HuH-7.5 (cell line): ENCODE data around the gene APC.

Source experiments
- DNase-seq: peaks from one replicate; pipeline ENCODE4 v3.0.0; 2011; ENCODE audit warnings: low spot score

APC gene

DNA sequence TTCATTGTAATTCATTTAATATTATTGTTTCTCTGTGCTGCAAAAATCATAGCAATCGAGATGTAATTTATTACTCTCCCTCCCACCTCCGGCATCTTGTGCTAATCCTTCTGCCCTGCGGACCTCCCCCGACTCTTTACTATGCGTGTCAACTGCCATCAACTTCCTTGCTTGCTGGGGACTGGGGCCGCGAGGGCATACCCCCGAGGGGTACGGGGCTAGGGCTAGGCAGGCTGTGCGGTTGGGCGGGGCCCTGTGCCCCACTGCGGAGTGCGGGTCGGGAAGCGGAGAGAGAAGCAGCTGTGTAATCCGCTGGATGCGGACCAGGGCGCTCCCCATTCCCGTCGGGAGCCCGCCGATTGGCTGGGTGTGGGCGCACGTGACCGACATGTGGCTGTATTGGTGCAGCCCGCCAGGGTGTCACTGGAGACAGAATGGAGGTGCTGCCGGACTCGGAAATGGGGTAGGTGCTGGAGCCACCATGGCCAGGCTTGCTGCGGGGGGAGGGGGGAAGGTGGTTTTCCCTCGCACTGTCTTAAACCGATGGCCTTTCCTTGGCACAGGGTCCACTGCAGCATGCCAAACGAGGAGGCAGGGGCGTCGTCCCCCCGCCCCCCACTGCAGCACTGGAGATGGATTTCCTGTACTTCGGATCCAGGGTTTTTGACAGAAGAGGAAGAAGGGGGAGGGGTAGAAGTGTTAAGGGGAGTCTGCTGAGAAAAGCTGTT lies at the start of gene APC:
TSS of gene APC (plus strand) at position 423 of the 728 bp plus-strand sequence. CDS start 17,006 bp downstream, outside the sequence.
- DNase-seq, result no peak

DNA sequence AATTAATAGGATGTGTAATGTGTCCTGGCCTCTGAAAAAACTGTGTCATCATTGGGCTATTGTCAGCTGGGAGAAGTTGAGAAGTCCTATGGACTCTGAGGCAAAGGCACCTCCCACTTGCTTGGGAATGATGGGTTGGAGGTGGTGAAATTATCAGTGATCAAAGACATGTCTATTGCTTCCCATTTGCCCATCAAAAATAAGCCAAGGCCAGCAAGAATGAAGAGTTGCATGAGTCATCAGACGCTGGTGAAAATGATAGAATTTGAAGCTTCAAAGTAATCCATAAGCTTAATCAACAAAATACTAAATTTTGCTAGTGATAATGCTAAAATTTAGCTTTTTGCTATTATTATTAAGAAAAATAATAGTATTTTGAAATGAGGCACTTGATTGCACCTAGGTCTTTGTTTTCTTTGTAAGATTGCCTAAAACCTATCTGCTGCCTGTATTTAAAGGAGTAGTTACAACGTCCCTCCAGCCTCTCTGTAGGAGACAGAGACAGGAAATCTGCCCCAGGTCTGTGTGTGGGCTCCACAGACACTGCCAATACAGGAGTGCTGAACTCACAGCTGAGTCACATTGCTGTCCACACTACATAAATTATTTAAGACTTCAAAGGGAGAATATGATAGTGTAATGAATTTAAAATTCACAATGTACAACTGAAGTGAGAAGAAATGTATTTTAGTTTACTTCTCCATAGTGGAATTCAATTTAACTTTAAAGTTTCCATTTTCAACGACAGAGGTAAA lies 48.4 kb upstream of the APC start:
- DNase-seq, result no peak

DNA sequence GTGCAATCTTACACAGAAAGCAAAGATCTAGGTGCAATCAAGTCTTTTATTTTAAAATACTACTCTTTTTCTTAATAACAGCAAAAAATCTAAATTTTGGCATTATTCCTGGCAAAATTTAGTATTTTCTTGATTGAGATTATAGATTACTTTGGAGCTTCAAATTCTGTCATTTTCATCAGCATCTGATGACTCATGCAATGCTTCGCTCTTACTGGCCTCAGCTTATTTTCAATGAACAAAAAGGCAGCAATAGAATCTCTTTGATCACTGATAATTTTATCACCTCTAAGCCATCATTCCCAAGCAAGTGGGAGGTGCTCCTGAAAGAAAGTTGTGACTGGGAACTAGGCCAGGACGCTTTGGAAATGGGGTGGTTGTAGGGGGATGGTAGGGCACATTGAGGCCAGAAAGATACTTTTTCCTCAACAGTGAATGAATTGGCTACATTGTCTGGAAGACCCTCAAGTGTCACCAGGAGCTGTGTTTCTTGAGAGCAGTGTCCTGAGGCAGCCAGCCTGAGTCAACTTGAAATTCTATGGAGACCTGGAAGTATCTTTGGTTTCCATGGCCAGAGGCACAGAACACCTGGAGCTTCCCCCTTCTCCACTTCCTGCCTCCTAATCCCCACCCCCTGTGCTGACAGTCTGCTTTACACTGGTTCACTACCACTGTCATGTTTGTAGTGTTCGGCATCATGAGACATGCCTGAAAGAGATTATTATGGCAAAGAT lies 46.9 kb upstream of the APC start:
- DNase-seq, result no peak

DNA sequence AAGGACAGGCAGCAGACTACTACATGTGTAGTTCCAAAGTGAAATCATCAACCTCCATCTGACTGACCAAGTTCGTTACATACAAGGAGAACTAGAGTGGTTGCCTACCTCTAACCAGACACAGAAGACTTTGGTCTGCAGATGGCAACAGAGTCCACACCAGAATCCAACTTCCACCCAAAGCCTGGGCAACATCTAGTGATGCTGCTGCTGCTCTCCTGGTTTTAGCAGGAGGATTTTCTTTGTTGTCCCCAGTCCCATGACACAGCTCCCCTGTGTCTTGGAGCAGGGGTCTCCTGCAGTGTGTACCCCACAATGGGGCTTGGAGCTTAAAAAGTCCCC lies 46.4 kb upstream of the APC start:
- DNase-seq, result no peak

DNA sequence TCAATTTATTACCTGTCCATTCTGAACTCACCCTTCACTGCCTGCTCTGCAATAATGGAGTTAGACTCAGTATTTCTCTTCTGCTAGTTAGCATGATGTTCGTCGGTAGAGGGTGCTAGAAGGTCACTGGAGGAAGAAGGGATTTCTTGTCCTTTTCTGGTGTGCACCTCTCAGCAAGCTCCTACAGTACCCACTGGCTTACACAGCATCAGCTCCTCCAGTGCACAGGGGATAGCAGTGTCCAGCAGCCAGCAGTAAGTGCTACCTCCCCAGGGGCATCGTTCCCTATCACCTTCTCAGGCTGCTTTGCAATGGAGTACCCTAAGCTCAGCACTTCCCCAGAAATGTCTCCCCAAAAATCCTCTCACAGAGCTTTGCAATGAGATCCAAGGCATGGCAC lies 45.9 kb upstream of the APC start:
- no peak for DNase-seq

DNA sequence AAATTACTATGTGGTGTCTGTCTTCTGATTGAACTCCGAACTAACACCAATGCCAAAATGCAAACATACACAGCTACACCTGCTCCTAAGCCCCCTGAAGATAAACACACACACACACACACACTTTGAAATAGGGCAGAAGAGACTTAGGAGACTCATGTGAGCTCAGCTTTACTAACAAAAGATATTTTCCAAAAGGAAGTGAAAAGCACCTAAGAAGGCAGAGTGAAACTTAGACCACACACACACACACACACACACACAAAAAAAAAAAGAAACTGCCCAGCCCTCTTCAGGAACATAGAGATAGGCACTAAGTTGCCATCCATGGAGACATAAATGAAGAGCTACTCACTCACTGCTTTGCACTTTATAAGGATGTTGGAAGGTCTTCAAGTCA lies 45.2 kb upstream of the APC start:
- DNase-seq, result no peak

DNA sequence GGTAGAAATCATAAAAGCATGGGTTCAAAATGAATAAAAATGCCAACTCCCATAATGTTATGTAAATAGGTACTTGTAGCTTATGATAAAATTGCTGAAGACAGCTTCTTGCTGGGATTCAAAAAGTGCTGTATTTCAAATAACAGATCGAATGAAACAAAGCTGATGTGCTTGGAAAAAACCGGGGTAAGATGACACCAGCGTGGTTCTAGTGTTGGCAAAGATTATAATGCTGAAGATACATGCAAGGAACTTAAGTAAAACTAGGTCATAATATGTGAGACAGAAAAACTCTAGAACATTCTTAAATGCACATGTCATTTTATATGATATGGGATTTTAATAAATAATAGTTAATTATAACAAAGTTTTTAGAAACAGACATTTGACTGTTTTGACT lies 44.4 kb upstream of the APC start:
- no peak for DNase-seq

DNA sequence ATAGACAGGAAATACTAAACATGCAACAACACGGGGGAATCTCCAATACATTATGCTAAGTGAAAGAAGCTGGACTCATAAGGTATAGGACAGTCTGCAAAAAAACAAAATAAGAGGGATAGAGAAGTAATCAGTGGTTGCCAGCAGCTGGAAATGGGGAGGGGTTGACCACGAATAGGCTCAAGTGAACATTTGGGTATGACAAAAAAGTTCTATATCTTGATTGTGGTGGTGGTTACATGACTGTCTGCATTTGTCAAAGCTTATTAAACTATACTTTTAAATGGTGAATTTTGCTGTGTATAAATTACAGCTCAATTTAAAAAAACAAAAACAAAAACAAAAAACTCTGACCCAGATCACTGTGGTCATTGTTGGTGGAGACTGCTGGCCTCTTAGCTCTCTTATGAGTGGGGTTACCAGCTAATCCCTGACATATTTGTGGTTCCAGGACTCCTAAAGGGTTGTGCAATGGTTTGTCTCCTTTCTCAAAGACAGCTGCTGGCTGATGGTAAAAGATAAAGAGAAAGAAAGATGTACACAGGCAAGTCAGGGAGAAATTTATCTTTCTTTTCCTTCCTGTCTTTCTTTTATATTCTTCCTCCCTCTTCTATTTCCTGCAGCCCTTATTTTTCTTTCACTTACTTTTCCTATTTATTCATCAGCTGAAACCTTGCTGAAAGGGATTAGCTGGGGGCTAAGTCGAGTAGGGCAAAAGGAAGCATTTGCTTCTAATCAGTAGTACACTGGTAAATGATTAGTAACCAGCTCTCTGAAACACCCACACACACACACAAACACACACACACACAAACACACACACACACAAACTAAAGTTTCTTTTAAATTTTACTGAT lies 42.6 kb upstream of the APC start:
- DNase-seq, result no peak

DNA sequence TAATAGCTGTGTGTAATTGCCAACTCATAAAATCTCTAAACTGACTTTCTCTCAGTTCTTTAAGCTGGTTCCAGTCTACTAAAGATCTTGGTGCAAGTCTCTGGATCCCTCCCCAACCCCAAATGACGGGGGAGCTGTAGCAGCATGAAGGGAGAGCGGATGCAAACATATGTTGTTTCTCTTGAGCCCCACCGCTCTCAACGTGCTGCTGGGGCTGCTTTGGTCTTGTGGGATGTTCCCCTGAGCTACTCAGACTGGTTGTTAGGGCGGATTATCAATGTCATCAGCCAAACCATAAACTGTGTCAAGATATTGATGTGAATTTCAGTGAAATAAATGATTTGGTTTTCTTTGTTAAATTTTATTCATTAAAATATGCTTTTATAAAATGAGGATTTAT lies 40.9 kb upstream of the APC start:
- DNase-seq, result no peak

DNA sequence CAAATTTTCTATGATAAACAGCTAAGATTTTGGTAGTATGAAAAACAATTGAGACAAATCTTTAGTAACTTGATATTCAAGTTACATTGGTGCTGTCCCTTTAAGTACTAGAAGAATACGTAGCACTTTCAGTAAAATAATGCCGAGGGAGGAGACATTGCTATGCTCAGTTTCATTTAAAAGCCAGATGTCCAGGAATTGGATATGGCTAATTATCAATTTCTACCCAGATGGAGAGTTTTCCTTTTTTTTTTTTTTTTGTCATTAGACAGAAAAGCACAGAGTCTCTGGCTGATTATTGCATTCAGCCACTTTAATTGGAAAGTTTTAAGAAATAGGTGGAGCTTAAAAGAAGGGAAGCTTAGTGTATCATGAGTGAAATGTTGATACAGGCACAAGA lies 40.4 kb upstream of the APC start:
- no peak for DNase-seq

DNA sequence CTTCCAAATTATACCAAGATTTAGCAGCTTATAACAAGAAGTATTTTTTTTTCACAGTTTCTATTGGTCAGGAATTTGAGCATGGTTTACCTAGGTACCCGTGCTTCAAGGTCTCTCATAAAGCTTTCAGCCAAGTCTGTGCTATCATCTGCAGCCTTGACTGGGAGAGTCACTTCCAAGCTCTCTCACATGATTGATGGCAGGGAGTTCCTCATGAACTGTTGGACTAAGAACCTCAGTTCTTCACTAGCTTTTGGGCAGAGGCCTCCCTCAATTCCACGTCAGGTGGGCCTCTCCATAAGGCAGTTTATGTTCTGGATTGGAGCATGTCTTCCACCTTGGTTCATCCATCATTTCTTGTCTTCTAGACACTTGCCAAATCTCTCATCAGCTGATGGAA lies 39.9 kb upstream of the APC start:
- DNase-seq, result no peak

DNA sequence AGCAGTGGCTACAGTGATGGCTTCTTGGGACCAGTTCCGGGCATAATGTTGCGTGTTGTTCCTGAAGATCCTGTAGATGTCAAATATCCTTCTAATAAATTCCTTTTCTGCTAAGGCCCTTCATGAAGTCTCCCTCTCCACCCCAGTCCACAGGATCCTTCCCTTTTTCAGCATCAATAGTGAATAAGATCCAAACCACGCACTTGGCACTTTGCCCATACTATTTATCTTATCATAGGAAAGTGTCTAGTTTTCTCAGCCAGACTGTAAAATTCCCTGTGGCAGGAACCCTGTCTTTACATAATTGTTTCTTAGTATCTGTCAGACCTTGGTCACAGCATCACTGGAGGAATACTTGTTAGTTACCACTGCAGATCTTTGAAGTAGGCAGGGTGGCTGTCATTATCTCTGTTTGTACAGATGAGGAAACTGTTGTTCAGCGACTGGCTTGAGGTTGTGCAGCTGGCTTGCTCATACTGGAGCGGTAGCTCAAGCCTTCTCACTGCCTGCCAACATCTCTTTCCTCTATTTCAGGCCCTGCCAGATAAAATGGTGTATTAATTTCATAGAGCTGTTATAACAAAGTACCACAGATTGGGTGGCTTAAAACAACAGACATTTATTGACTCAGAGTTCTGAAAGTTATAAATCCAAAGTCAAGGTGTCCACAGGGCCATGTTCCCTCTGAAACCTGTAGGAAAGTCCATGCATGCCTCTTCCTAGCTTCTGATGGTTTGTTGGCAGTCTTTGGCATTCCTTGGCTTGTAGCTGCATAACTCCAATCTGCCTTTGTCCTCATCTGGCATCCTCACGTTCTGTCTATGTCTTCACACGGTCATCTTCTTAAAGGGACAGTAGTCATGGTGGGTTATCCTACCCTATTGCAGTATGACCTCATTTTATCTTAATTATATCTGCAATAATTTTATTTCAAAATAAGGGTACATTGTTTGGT lies 33.5 kb upstream of the APC start:
- no peak for DNase-seq

DNA sequence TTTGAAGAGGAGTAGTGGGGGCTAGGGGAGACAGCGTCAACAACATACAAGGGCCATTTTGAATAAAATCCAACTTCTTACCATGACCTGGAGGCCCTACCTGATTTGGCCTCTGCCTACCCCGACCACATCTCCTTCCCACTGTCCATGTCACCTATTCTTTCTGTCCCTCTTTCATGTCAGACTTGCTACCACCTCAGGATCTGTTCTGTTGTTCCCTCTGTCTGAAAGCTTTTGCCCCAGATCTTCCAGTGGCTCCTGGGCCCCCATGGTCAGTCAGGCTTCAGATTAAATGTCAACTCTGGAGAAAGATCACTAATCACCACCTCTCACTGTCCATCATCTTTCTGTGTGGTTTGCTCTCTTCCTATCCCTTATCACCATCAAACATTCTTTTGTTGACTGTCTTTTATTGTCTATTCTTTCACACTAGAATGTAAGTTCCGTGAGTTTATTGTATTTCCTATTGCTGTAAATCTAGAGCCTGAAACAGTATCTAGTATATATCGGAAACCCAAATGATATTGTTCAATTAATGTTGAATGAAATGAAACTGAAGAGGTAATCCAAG lies 31.2 kb upstream of the APC start:
- no peak for DNase-seq

DNA sequence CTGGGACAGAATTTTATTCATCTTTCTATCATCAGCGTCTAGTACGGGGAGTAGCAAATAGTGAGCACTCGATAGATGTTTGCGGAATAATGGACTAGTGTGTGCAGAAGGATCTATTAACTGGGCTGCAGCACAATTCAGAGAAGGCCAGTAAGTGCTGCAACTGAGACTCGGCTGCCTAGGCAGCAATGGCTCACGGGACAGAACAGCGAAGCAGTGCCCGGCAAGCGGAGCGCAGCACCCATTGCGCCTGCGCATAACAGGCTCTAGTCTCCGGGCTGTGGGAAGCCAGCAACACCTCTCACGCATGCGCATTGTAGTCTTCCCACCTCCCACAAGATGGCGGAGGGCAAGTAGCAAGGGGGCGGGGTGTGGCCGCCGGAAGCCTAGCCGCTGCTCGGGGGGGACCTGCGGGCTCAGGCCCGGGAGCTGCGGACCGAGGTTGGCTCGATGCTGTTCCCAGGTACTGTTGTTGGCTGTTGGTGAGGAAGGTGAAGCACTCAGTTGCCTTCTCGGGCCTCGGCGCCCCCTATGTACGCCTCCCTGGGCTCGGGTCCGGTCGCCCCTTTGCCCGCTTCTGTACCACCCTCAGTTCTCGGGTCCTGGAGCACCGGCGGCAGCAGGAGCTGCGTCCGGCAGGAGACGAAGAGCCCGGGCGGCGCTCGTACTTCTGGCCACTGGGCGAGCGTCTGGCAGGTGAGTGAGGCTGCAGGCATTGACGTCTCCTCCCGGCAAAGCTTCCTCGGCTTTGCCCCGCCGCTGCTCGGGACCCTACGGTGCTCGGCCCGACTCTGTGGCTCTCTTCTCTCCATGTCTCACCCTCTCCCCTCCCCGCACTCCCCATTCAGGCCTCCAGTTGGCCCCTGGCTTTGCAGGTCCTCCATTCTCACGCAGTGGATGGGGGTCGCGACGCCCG lies 30.2 kb upstream of the APC start:
- peak; percentile 86 for DNase-seq

DNA sequence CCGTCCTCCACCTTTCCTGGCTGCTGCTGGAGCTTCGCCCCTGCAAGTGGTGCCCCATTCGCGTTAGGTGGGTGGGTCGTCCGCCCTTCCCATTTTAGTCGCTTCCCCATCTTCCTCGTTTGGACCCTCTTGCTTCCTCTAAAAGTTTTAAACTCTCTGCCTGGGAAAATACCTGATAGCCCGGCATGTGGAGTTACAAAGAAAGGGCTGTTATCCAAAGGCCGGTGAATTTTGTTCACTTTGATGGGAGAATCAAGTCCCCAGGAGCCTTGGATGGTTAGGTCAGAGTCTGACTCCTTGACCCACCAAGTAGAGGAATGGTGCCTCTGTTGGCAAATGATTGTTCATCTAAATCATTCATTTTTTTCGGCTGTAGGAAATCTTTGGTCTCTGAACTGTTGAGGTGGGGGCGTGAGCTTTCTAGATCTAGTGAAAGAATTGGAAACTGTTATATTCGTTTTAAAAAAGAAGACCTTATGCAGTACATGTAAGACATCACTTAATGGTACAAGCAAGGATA lies 29.5 kb upstream of the APC start:
- DNase-seq, result no peak

DNA sequence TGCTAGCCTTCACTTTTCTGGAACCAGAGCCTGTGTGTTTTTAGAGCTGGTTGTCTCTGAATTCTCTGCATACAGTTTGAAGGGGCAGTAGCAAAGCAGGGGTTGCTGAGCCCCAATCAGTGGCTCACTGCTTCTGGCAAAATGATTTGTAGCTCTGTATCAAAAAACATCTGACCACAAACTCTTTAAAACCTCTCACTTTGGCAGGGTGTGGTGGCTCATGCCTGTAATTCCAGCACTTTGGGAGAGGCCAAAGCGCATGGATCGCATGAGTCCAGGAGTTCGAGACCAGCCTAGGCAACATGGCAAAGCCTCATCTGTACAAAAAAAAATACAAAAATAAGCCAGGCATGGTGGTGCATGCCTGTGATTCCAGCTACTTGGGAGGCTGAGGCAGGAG lies 28.3 kb upstream of the APC start:
- no peak for DNase-seq

DNA sequence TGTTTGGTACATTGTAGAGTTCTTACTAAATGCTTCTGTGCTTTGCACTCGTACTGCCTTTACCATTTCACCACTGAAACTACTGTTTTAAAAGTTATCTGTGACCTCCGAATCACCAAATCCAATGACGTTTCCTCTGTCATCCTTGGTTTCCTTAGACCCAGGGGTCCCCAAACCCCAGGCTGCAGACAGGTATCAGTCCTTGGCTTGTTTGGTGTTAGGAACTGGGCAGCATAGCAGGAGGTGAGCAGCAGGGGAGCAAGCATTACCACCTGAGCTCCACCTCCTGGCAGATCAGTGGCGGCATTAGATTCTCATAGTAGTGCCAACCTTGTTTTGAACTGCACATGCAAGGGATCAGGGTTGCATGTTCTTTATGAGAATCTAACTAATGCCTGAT lies 26.8 kb upstream of the APC start:
- no peak for DNase-seq

DNA sequence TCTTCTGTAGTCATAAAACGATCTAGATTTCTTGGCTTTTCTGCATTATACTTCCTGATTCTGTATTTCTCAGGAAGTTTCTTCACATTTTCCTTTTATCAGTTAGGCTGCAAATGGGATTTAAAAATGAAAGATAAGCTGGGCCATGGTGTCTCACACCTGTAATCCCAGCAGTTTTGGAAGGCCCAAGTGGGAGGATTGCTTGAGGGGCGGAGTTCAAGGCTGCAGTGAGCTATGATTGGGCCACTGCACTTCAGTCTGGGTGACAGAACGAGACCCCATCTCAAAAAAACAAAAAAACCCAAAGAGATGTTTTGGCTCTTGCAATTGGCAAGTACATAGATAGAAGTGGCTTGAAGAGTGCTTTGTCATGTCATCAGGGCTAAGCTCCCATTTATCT lies 26.2 kb upstream of the APC start:
- no peak for DNase-seq

DNA sequence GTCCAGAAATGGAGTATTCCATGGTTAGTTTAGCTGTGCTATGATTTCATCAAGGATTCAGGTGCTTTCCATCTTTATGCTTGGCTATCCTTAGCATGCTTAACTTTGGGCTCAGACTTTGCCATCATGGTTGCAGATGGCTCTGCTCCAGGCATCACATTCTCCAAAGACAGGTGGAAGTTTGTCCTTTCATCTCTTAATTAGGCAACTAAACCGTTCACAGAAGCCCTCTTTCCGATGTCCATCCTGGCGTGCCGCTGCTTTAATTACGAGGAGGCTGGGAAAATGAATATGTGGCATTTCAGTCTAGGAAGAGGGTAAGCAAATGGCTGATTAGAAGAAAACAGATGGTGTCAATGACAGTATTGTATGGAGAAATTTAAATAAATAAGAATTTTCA lies 24.5 kb upstream of the APC start:
- DNase-seq, result no peak
